ENCODE measurements around the gene PRKN. TPM values are rescaled to one million over a fixed set of nuclear protein-coding genes. Genes with fewer than 3 reads are reported as not detected.

The PRKN gene
- total RNA-seq, 1 experiment from 2014 or later = 2.0 TPM

DNA sequence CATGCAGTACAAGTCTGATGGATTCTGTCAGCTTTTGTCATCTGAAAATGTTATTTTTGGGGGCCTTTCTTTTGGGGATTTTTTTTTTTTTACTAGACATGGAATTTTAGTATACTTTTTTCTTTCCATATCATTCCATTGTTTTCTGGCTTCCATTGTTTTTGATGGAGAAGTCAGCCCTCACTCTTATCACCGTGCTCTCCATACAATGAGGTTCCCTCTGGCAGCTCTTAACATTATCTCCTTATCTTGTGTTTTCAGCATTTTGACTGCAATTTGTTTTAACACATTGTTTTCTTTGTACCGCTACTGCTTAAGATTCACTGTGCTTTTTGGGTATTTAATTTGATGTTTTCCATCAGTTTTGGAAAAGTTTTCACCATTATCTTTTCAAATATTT lies 1262.2 kb downstream of the PRKN start:
- H3K9ac ChIP-seq (ENCODE audit: extremely low read depth, insufficient read length, low read length) = no peak overlapping the region
- H2BK15ac ChIP-seq (ENCODE audit: low read depth, low read length) = no peak overlapping the region
- H2AFZ ChIP-seq (ENCODE audit: low read length) = no peak overlapping the region
- no peak overlapping the region for H2BK12ac ChIP-seq (ENCODE audit: insufficient read length, low read depth, low read length)
- H3K79me1 ChIP-seq (ENCODE audit: insufficient read depth, low read depth, low read length, poor library complexity, severe bottlenecking) = no peaks in the 10 kb centered on the region
- no peak for DNase-seq
- Mint-ChIP-seq H3K36me3 (ENCODE audit: insufficient read depth in 1 of 3, low read depth in 3 of 3) (no peaks in the 10 kb centered on the region; a peak in 1 of 7 replicates), H3K27ac (no peak overlapping the region), H3K4me3 (no peak overlapping the region), H3K4me1 (no peaks in the 10 kb centered on the region), H3K9me3 (peaks cover 0 to 2% of the 10 kb centered on the region in 2 experiments; a peak in 2 of 5 replicates), H3K27me3 (ENCODE audit: low read depth) (0 out of 2 replicates have a peak, but pooled peaks cover 2% of the 10 kb centered on the region)
- H3K14ac ChIP-seq (ENCODE audit: insufficient read depth, low read length) = no peak overlapping the region
- TF ChIP-seq, protein P1, sequence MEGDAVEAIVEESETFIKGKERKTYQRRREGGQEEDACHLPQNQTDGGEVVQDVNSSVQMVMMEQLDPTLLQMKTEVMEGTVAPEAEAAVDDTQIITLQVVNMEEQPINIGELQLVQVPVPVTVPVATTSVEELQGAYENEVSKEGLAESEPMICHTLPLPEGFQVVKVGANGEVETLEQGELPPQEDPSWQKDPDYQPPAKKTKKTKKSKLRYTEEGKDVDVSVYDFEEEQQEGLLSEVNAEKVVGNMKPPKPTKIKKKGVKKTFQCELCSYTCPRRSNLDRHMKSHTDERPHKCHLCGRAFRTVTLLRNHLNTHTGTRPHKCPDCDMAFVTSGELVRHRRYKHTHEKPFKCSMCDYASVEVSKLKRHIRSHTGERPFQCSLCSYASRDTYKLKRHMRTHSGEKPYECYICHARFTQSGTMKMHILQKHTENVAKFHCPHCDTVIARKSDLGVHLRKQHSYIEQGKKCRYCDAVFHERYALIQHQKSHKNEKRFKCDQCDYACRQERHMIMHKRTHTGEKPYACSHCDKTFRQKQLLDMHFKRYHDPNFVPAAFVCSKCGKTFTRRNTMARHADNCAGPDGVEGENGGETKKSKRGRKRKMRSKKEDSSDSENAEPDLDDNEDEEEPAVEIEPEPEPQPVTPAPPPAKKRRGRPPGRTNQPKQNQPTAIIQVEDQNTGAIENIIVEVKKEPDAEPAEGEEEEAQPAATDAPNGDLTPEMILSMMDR (conservative IDR thresholded peaks at IDR 0.05) = no peak
- H4K5ac ChIP-seq (ENCODE audit: insufficient read length, low read depth, low read length) = no peak overlapping the region
- H4K91ac ChIP-seq (ENCODE audit: insufficient read length, low read depth, low read length) = no peak overlapping the region
- H3K18ac ChIP-seq (ENCODE audit: insufficient read length, low read depth, low read length) = no peak overlapping the region
- no peak overlapping the region for H2BK5ac ChIP-seq (ENCODE audit: insufficient read length, low read length)
- H2BK20ac ChIP-seq (ENCODE audit: low read depth, low read length, poor library complexity, severe bottlenecking) = no peak overlapping the region
- H3K27me3 ChIP-seq (ENCODE audit: insufficient read depth, low read length) = no peaks in the 10 kb centered on the region
- H3K27ac ChIP-seq (ENCODE audit: insufficient read length, low read depth, low read length) = no peak overlapping the region
- H3K4me2 ChIP-seq (ENCODE audit: insufficient read depth, insufficient read length, low read length) = no peak overlapping the region
- no peak overlapping the region for H3K4ac ChIP-seq (ENCODE audit: low read depth, low read length)
- WGBS (ENCODE audit: extremely low coverage, insufficient read length, low lambda C conversion rate) = no CpG with 5 or more reads among the region's 2 CpGs
- no peak overlapping the region for H3K23ac ChIP-seq (ENCODE audit: insufficient read length, low read depth, low read length)
- H2BK120ac ChIP-seq (ENCODE audit: low read depth, low read length, poor library complexity, severe bottlenecking) = no peak overlapping the region
- no peaks in the 10 kb centered on the region for H3K9me3 ChIP-seq (ENCODE audit: control insufficient read depth, low read depth, low read length)
- no peak overlapping the region for H4K8ac ChIP-seq (replicated peaks; ENCODE audit: insufficient read length, low read depth, low read length)
- no peaks in the 10 kb centered on the region for H4K20me1 ChIP-seq (ENCODE audit: control insufficient read depth, insufficient read depth, insufficient read length)
- no peak overlapping the region for H2AK5ac ChIP-seq (ENCODE audit: insufficient read length, low read length)
- no peak overlapping the region for H3K56ac ChIP-seq (ENCODE audit: insufficient read length, low read depth, low read length)
- no peaks in the 10 kb centered on the region for H3K4me1 ChIP-seq (ENCODE audit: insufficient read depth, low read length)
- no peaks in the 10 kb centered on the region for H3K79me2 ChIP-seq (ENCODE audit: insufficient read depth, low read length)
- H3T11ph ChIP-seq (ENCODE audit: low read length) = no peak overlapping the region
- H3K23me2 ChIP-seq (ENCODE audit: insufficient read length, low read depth, low read length, poor library complexity, severe bottlenecking) = no peaks in the 10 kb centered on the region
